H1 (cell line): ENCODE data around the gene DDB1. TPM values are rescaled to one million over a fixed set of nuclear protein-coding genes. Genes with fewer than 3 reads are reported as not detected.

Source experiments
- CBX5 ChIP-seq: fragments of 300-800, 300-1000 bp; sonication (generic); IDR thresholded peaks from 2 replicates; pipeline ENCODE4 v1.7.1; 2016; ENCODE audit warnings: antibody characterized with exemption, low read length, low read depth
- CREB1 ChIP-seq: IDR thresholded peaks from 2 replicates; pipeline ENCODE4 v1.6.1; 2012; ENCODE audit warnings: inconsistent platforms
- EZH2 ChIP-seq: fragments of 200-600 bp; sonication (generic); IDR thresholded peaks from 2 replicates; pipeline ENCODE4 v1.7.1; 2012; ENCODE audit warnings: low read depth, mild to moderate bottlenecking, moderate library complexity, low read length, inconsistent platforms; ENCODE audit not compliant: severe bottlenecking
- NANOG ChIP-seq: IDR thresholded peaks from 2 replicates; pipeline ENCODE4 v1.6.1; 2011; ENCODE audit warnings: low read length, low read depth, mild to moderate bottlenecking, inconsistent platforms; ENCODE audit not compliant: insufficient read depth, poor library complexity, severe bottlenecking
- POU5F1 ChIP-seq: IDR thresholded peaks from 2 replicates; pipeline ENCODE4 v1.6.1; 2011; ENCODE audit warnings: low read depth, mild to moderate bottlenecking, low read length, moderate library complexity
- SUZ12 ChIP-seq: fragments of 200-600 bp; sonication (generic); IDR thresholded peaks from 2 replicates; pipeline ENCODE4 v1.6.1; 2012; ENCODE audit warnings: mild to moderate bottlenecking, inconsistent platforms, low read length, moderate library complexity, mixed read lengths
- TAF1 ChIP-seq: IDR thresholded peaks from 2 replicates; pipeline ENCODE4 v1.6.1; 2011; ENCODE audit warnings: mild to moderate bottlenecking, low read depth, low read length
- TCF12 ChIP-seq: IDR thresholded peaks from 2 replicates; pipeline ENCODE4 v1.6.1; 2011; ENCODE audit warnings: low read depth, mild to moderate bottlenecking, low read length
- polyA plus RNA-seq, 7 experiments: library from polyadenylated mRNA; depleted of rRNA in 3 of 7; stranded (reverse) in 5 of 7; unstranded in 2 of 7; fragments of >200 nt in 5 of 7; fragments of 200-250 nt in 2 of 7; gene quantifications; 1 replicate in 5 of 7; 2 replicates in 1 of 7; 4 replicates in 1 of 7; pipeline versions ENCODE4 v1.2.1 to v1.2.3, GENCODE V29; 2011 to 2013; ENCODE audit warnings: missing spikeins in 2 of 7, mixed read lengths in 2 of 7
- total RNA-seq: library from RNA; stranded (reverse); fragmentation: NEBNext Ultra II Directional; extraction: Animal tissue kit (Norgen Biotek cat#: 25700); gene quantifications from 2 replicates; pipeline ENCODE4 v1.2.1, GENCODE V29; 2021
- TF ChIP-seq, protein P1 (sequence below): IDR thresholded peaks from 2 replicates; pipeline ENCODE4 v1.6.1; 2011; ENCODE audit warnings: low read depth, mild to moderate bottlenecking, low read length; ENCODE audit not compliant: insufficient read depth

DDB1 gene
- total and polyA plus RNA-seq, 2 of the 8 experiments (the other 6 are each of a cell fraction or from before 2014, with no cell fraction given), result 275 to 306 TPM

DNA sequence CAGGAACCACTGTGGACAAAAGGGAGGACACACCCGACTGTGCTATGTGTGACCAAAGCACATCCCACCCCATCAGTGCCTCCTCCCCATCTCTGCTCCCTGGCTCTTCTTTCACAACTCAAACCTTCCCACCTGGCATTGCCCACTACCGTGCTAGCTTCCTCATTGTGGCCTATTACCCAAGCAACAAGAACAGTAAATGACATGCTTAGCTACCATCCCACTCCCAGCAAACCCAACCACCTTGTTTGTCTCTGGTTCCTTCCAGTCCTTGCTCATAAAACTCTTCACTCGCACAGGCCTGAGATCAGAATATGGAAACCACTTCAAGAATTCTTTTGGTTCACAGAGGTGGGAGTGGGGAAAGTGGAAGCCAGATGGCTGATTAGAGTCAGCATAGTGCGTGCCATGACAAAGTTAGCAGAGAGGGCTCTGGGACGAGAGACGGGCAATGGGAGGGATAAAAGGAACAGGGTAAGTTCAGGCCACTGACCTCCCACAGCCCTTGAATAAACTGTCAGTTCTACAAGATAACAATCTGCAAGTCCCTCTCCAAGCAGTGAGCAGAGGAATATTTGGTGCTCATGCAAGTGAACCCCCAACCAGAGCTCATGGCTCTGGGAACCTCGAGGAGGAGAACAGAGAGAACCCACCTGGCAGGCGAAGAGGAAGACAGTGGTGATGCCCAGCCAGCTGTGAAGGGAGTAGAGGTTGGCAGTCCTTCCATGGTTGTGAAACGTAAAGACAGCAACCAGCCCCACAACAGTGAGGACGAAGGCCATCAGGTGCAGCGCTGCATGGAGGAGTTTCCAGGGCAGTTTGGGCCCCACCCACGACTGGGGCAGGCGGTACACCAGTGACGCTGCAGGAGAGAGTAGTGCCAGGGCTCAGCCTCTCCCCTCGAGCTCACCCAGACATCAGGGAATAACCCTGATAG, 20.5 kb upstream of the DDB1 start (continued):
- TF ChIP-seq TCF12 (no peak), SUZ12 (no peak), POU5F1 (no peak), CBX5 (no peak), NANOG (no peak), EZH2 (no peak), TAF1 (no peak), CREB1 (no peak)
- TF ChIP-seq, protein P1, sequence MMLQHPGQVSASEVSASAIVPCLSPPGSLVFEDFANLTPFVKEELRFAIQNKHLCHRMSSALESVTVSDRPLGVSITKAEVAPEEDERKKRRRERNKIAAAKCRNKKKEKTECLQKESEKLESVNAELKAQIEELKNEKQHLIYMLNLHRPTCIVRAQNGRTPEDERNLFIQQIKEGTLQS, result no peak
